ENCODE data around the gene TMEM178B. TPM values are rescaled to one million over a fixed set of nuclear protein-coding genes. Genes with fewer than 3 reads are reported as not detected.

TMEM178B gene
- total and polyA plus RNA-seq, 12 donors: 1.2 to 54.6 (median 25.7) TPM

DNA sequence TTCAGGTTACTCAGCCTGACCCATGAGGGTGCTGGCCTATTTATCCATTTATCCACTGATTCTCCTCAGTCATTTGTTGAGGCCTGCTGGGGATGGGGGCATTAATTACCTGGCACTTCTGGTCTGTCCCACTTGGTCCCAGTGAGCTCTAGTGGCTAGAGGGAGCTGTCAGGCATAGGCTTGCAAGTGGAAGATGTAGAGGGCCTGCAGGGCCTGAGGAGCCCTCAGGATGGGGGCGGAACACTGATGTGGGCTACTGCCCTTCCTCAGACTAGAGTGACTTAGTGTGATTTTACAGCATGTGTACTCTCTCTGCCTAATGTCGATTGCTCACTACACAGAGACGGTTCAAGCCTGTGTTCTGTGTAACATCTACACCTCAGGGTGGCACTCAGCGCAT lies 45.3 kb downstream of the TMEM178B start:
- Histone ChIP-seq H3K4me1 (no peaks in the 10 kb centered on the region), H3K27ac (no peak overlapping the region), H3K27me3 (no peaks in the 10 kb centered on the region), H3K4me3 (no peak overlapping the region), H3K36me3 (no peaks in the 10 kb centered on the region), H3K9me3 (peaks cover 0 to 6% (median 0%) of the 10 kb centered on the region in 11 donors)
- ATAC-seq (no peak), DNase-seq (no peak)
- TF ChIP-seq CTCF (IDR thresholded peaks at IDR 0.05): no peak
- intact Hi-C loops (cut with DNase I): no loop called here
- 87 to 91% methylated on average over 4 of the region's 4 CpGs for WGBS, 2 donors

GRCh38 chr7:141122736-141123135 lies 48.9 kb downstream of the TMEM178B start:
- no peaks in the 10 kb centered on the region for H3K36me3 ChIP-seq
- no peak overlapping the region for H3K27ac ChIP-seq
- ATAC-seq (no peak), DNase-seq (no peak)
- intact Hi-C loops (cut with DNase I): no loop called here
- no peak overlapping the region for H3K4me3 ChIP-seq
- H3K9me3 ChIP-seq: no peaks in the 10 kb centered on the region
- H3K4me1 ChIP-seq: no peaks in the 10 kb centered on the region
- no peak for TF ChIP-seq CTCF (IDR thresholded peaks at IDR 0.05)
- WGBS, 2 donors: 75 to 79% methylated on average over 2 of the region's 2 CpGs
- no peaks in the 10 kb centered on the region for H3K27me3 ChIP-seq

- intact Hi-C loops (cut with DNase I): no loop called here
- no peaks in the 10 kb centered on the region for H3K36me3 ChIP-seq
- ATAC-seq: no peak
- peaks cover 0 to 4% (median 0%) of the 10 kb centered on the region in 9 donors for H3K4me1 ChIP-seq
- no peak overlapping the region for H3K27ac ChIP-seq
- WGBS, 2 donors: 94 to 100% methylated on average over 1 of the region's 1 CpG
- TF ChIP-seq CTCF (IDR thresholded peaks at IDR 0.05): no peak
- H3K27me3 ChIP-seq: no peaks in the 10 kb centered on the region
- DNase-seq: no peak
- no peaks in the 10 kb centered on the region for H3K9me3 ChIP-seq
- H3K4me3 ChIP-seq: no peak overlapping the region
Measured at GRCh38 chr7:141123522-141123921, 49.7 kb downstream of the TMEM178B start.

DNA sequence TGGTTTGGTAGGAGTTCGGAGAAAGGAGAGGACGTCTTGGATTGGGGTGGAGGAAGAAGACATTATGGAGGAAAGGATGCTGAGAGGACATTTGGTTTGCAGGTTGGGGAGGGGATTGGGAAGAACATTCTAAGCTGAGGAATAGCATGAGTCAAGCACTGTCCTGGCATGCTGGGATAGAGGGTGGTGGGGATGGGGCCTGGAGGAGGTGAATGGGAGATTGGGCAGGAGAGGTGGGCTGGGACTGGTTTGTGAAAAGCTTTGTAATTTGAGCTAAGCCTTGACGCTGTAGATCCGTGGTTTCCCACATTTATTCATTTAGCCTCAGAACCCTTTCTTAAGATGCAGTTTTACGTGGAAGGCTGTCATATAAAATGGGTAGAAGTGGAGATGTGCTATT lies 52.2 kb downstream of the TMEM178B start:
- intact Hi-C loops (cut with DNase I): no loop called here

More for the DNA sequence above, 52.2 kb downstream of the TMEM178B start:
- H3K4me1 ChIP-seq: peaks cover 0 to 5% (median 0%) of the 10 kb centered on the region in 9 donors
- DNase-seq: no peak
- no peak for TF ChIP-seq CTCF (IDR thresholded peaks at IDR 0.05)
- no peak overlapping the region for H3K27ac ChIP-seq
- WGBS, 2 donors: 63 to 72% methylated on average over 5 of the region's 5 CpGs
- H3K4me3 ChIP-seq: no peak overlapping the region
- no peaks in the 10 kb centered on the region for H3K9me3 ChIP-seq
- no peak for ATAC-seq
- H3K27me3 ChIP-seq: no peaks in the 10 kb centered on the region
- no peaks in the 10 kb centered on the region for H3K36me3 ChIP-seq
